Stimulated activated CD4-positive, alpha-beta T cell treated with anti-CD3 and anti-CD28 coated beads, Interleukin-15, amount 100 ng/mL, for 1 hour (primary cell): ENCODE data around the gene NAV2.

Experiments
- DNase-seq, 2 donors: peaks; one replicate each; pipeline ENCODE4 v3.0.0-alpha.2; 2020; ENCODE audit warnings: low read depth in 1 of 2, low spot score in 1 of 2

NAV2 gene

GRCh38 chr11:20097319-20098221 is 384.9 kb downstream of the NAV2 start:
- DNase-seq: no peak

- no peak for DNase-seq
Measured at GRCh38 chr11:20099527-20099926, 386.9 kb downstream of the NAV2 start.

- no peak for DNase-seq
Measured at GRCh38 chr11:20102397-20102796, 389.8 kb downstream of the NAV2 start.

- no peak for DNase-seq
Measured at GRCh38 chr11:20103281-20103680, 390.6 kb downstream of the NAV2 start.

GRCh38 chr11:20105427-20105826 is 392.8 kb downstream of the NAV2 start:
- no peak for DNase-seq

- no peak for DNase-seq
Measured at GRCh38 chr11:20109731-20110445, 397.3 kb downstream of the NAV2 start.

GRCh38 chr11:20110908-20111669 is 398.5 kb downstream of the NAV2 start:
- no peak for DNase-seq

- no peak for DNase-seq
Measured at GRCh38 chr11:20111871-20112270, 399.2 kb downstream of the NAV2 start.

- no peak for DNase-seq
Measured at GRCh38 chr11:20112291-20113148, 399.9 kb downstream of the NAV2 start.

GRCh38 chr11:20113149-20113438 is 400.5 kb downstream of the NAV2 start:
- DNase-seq: no peak

GRCh38 chr11:20114588-20114987 is 402.0 kb downstream of the NAV2 start:
- no peak for DNase-seq

GRCh38 chr11:20116825-20117224 is 404.2 kb downstream of the NAV2 start:
- DNase-seq: no peak

- DNase-seq: no peak
Measured at GRCh38 chr11:20117291-20117690, 404.7 kb downstream of the NAV2 start.

GRCh38 chr11:20118209-20118608 is 405.6 kb downstream of the NAV2 start:
- no peak for DNase-seq

GRCh38 chr11:20119315-20119714 is 406.7 kb downstream of the NAV2 start:
- DNase-seq: no peak

GRCh38 chr11:20120134-20120925 is 407.7 kb downstream of the NAV2 start:
- DNase-seq: no peak

GRCh38 chr11:20122131-20122530 is 409.5 kb downstream of the NAV2 start:
- DNase-seq: no peak

GRCh38 chr11:20125927-20126326 is 413.3 kb downstream of the NAV2 start:
- DNase-seq: no peak

- DNase-seq: no peak
Measured at GRCh38 chr11:20126724-20127123, 414.1 kb downstream of the NAV2 start.
